DMS 273 treated with DMSO at 0.1 percent for 48 hours (cell line): ENCODE results near the gene UGCG.
"Not testable (repeated sequence)": the region's sequence is repeated elsewhere in the genome, so short reads cannot be mapped to it uniquely, and the experiment has no call there.

Source experiments
- DNase-seq: peaks from one replicate; lab custom pipeline; 2025; lab: John Stamatoyannopoulos, UW

The UGCG gene

DNA sequence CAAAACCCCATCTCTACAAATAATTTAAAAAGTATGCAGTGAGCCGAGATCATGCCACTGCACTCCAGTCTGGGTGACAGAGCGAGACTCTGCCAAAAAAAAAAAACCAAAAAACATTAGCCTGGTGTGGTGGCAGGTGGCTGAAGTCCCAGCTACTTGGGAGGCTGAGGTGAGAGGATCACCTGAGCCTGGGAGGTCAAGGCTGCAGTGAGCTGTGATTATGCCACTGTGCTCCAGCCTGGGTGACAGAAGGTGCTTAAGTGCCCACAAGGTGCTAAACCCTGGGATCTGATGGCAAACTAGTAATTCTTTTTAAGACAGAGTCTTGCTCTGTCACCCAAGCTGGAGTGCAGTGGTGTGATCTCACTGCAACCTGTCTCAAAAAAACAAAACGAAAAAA, 5.7 kb upstream of the UGCG start:
- not testable (repeated sequence) for DNase-seq

- no peak for DNase-seq
Observed at GRCh38 chr9:111891910-111892499, 4.6 kb upstream of the UGCG start.

DNA sequence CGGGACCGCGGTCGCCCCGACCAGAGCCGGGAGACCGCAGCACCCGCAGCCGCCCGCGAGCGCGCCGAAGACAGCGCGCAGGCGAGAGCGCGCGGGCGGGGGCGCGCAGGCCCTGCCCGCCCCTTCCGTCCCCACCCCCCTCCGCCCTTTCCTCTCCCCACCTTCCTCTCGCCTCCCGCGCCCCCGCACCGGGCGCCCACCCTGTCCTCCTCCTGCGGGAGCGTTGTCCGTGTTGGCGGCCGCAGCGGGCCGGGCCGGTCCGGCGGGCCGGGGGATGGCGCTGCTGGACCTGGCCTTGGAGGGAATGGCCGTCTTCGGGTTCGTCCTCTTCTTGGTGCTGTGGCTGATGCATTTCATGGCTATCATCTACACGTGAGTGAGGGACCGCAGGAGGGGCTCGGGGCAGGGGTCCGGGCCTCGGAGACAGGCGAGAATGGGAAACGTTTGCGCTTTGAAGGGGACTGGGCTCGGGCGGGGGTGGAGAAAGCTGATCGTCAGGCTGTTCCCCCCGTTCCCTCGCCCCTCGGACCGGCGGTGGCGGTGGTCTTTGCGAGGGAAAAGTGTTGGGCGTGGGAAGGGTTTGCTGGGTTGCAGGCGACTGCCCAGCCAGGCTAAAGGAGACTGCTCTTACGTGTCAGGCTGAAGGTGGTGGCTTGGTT, 457 bp downstream of the UGCG start:
- no peak for DNase-seq

DNA sequence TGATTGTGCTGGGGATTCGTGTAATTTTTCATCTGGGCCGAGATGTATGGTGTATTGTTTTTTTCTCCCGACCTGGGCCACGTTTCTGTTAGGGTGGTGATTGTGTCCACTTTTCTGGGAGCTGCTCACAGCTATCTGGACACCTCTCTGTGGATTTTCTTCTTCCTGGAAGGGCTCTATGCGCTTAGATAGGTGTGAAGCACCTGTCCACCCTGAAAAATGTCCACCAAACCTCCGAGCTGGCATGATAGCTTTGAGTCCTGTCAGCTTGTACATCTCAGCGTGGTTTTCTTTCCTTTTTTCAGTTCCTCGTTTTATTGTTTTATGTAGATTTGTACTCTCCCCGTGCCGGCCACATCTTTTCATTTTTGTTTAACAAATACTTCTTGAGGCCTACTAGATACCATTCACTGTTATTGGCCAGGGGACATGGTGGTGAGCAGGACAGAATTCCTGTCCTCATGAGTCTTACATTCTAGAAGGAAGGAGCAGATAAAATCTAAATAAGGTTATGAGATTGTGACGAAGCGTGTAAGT, 1.1 kb downstream of the UGCG start:
- no peak for DNase-seq

DNA sequence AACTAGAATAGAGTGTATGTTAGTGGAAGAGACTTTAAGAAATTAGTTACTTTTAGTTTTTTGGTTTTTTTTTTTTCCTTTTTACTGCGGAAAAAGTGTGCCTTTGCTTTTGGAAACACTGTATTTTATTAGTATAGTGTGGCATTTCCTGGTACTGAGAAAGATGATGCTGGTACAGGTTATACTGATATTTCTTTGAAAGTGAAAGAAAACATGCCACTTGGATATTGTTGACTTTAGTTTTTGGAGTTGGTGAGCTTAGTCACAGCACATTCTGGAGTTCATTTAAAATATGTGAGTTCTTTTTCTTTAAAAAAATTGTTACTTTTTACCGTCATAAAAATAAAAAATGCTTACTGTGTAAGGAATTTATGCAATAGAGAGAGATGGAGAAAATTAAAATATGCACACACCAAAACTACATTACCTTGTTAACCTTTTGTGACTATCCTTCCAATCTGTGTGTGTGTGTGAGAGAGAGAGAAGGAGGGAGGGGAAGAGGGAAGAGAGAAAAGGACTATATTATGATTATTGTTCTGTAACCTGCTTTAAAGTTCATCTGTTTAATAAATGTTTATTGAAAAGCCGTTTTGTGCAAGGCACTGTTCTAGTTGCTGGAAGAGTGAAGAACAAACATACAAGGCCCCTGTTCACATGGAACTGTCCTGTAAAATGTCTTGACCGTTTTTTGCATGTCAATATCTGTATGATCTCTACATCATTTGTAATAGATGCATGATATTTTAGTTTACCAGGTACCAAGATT, 1.9 kb downstream of the UGCG start:
- DNase-seq = no peak

GRCh38 chr9:111900151-111900857, 3.7 kb downstream of the UGCG start:
- DNase-seq = no peak

DNA sequence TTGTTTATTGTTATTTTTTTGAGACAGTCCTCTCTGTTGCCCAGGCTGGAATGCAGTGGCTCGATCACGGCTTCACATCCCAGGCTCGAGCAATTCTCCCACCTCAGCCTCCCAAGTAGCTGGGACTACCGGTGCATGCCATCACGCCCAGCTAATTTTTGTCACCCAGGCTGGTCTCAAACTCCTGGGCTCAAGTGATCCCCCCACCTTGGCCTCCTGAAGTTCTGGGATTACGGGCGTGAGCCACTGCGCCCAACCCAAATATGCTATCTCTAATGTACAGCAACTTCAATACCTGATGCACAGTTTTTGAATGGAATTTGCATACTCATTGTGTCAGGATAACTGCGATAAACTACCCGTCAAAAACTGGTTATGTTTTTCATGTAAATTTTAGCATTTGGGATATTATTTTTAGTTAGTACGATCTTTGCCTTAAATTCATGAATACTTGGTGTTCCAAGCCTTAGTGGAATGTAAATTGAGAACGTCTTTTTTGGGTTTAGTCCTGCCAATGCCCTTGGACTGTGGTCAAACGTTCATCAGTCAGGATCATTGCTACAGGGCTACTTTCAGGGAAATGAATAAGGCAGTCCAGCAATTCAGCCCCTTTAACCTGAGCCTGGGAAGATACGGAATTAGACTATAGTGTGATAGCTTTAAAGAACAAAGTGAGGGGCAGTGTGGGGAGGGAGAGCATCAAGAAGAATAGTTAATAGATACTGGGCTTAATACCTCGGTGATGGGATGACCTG, 4.4 kb downstream of the UGCG start:
- no peak for DNase-seq

- DNase-seq = no peak
Observed at GRCh38 chr9:111902391-111903139, 6.0 kb downstream of the UGCG start.

DNA sequence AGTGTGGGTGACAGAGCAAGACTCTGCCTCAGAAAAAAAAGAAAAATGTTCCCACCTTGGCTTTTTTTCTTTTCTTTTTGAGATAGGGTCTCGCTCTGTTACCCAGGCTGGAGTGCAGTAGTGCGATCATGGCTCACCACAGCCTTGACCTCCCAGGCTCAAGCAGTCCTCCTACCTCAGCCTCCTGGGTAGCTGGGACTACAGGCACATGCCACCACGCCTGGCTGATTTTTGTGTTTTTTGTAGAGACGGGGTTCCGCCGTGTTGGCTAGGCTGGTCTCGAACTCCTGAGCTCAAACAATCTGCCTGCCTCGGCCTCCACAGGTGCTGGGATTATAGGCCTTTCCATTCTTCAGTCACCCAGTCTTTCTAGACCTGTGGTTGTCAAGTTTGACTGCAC, 6.9 kb downstream of the UGCG start:
- not testable (repeated sequence) for DNase-seq

GRCh38 chr9:111904026-111904425, 7.4 kb downstream of the UGCG start:
- no peak for DNase-seq

DNA sequence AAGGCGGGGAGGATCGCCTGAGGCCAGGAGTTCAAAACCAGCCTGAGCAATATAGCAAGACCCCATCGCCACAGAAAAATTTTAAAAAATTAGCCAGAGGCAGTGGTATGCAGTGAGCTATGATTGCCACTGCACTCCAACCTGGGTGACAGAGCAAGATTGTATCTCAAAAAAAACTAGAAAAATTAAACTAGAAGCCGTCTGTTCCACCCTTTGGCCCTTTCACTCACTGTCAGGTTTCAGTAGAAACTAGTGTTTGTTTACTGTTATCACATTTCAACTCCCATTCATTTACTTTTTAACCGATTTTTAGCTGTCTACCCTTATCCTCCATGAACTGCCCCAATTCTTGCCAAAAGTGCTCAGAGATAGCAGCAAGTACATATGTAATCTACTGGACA, 8.3 kb downstream of the UGCG start:
- no peak for DNase-seq

DNA sequence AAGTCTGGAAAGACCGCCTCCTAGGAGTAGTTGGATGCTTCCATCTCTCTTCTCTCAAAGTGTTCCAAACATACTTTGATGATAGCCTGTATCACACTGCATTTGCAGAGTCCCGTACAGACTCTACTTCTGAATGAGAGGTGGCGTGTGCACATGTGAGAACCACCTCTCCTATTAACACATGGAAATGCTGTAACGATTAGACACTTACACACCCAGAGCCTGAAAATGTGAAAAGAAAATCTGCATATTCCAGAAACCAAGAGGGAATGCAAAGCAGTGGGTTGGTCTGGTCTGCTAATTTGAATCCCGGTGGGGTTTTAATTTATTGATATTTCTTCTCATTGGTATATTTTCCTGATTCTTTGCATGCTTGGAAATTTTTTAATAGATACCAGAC, 10.5 kb downstream of the UGCG start:
- no peak for DNase-seq

- no peak for DNase-seq
Observed at GRCh38 chr9:111909444-111909843, 12.8 kb downstream of the UGCG start.

DNA sequence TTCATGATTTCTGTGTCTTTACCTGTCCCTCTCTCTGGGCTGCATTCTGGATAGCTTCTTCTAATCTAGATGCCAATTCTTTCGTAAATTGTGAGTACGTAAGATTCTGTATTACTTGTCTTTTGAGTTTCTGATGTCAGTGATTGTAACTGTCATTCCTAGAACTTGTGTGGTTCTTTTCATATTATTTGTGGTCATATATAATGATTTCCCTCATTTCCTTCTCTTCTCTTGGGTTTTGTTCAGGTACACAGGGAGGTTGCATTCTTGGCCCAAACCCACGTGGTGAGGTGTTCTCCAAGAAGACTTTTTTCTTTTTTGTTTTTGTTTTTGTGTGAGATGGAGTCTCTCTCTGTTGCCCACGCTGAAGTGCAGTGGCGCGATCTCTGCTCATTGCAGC, 13.8 kb downstream of the UGCG start:
- no peak for DNase-seq

GRCh38 chr9:111913159-111913558, 16.5 kb downstream of the UGCG start:
- no peak for DNase-seq

- DNase-seq = peak; percentile 9
Observed at GRCh38 chr9:111914749-111915424, 18.3 kb downstream of the UGCG start.

DNA sequence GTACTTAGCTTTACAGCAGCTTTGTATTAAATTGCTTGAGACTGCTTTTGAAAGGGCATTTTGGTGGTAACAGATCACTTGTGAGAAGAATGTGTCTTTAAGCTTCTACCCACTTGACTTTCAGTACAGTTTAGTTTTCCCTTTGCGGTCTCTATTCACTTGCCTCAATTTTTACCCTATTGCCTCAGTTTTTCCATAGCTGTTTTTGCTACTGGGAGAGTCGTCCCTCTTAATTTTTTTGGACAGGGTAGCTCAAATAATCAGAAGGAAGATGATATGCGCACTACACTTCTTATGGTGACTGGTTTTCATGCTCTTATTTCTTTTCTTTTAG, 18.8 kb downstream of the UGCG start:
- no peak for DNase-seq

GRCh38 chr9:111916234-111916645, 19.6 kb downstream of the UGCG start:
- DNase-seq = no peak

- no peak for DNase-seq
Observed at GRCh38 chr9:111917201-111917600, 20.6 kb downstream of the UGCG start.

- DNase-seq = no peak
Observed at GRCh38 chr9:111917980-111918379, 21.4 kb downstream of the UGCG start.

DNA sequence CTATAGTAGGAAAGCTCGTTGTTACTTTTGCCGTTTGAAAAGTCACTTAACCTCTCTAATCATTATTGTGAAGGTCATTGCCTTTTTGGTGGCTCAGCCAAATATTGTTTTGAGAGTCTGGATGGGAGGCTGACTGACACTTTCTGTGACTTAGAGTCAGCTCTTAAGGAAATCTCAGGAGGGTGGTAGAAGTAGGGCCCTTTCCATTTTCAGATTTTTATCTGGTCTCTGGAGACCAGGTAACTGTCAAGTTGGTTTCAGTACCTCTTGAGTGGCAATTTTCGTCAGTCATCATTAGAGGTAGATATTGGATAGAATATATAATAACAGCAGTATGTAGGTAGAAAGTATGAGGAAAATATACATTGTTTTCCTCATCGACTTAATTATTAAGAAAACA, 23.3 kb downstream of the UGCG start:
- no peak for DNase-seq
